HFFc6 (cell line): ENCODE measurements around the gene UBE2Z. TPM values are rescaled to one million over a fixed set of nuclear protein-coding genes. Genes with fewer than 3 reads are reported as not detected.
"Not testable (repeated sequence)": the region's sequence is repeated elsewhere in the genome, so short reads cannot be mapped to it uniquely, and the experiment has no call there.

Source experiments
- DNase-seq: peaks from one replicate; pipeline ENCODE4 v3.0.0-alpha.2; 2018
- H3K27ac Mint-ChIP-seq: 2 replicates; pipeline ENCODE4 v1.8.0; 2020; ENCODE audit warnings: mild to moderate bottlenecking, mixed read lengths
- H3K27me3 Mint-ChIP-seq: 2 replicates; pipeline ENCODE4 v1.8.0; 2021; ENCODE audit warnings: mild to moderate bottlenecking, moderate library complexity, mixed read lengths; ENCODE audit not compliant: insufficient read depth
- H3K36me3 Mint-ChIP-seq: 2 replicates; pipeline ENCODE4 v1.8.0; 2021; ENCODE audit warnings: low read depth, mixed read lengths
- H3K4me1 Mint-ChIP-seq: 2 replicates; pipeline ENCODE4 v1.8.0; 2020; ENCODE audit warnings: low read depth, mixed read lengths
- H3K4me3 Mint-ChIP-seq: 2 replicates; pipeline ENCODE4 v1.8.0; 2020; ENCODE audit warnings: mild to moderate bottlenecking, moderate library complexity, mixed read lengths
- H3K9me3 Mint-ChIP-seq: 2 replicates; pipeline ENCODE4 v1.8.0; 2020; ENCODE audit warnings: mild to moderate bottlenecking, mixed read lengths
- CTCF ChIP-seq: fragments of 200-600 bp; sonication (generic); IDR thresholded peaks from 2 replicates; pipeline ENCODE4 v1.5.0; 2021; ENCODE audit warnings: antibody characterized with exemption, mild to moderate bottlenecking
- total RNA-seq, 6 experiments: library from RNA; stranded (reverse); fragmentation: NEBNext Ultra II Directional; extraction: Animal tissue kit (Norgen Biotek cat#: 25700); gene quantifications; 2 replicates in 1 of 6; 3 replicates in 5 of 6; pipeline ENCODE4 v1.2.3, GENCODE V29; 2021

UBE2Z gene
- total RNA-seq, 6 experiments from 2014 or later, result 117 to 135 (median 125) TPM

GRCh38 chr17:48871035-48871550 is 37.1 kb upstream of the UBE2Z start:
- no peak for TF ChIP-seq CTCF
- H3K9me3 Mint-ChIP-seq, result no peaks in the 10 kb centered on the region
- peaks cover 7% of the 10 kb centered on the region for H3K27me3 Mint-ChIP-seq
- no peak for DNase-seq
- H3K4me3 Mint-ChIP-seq, result no peak overlapping the region
- no peak overlapping the region for H3K27ac Mint-ChIP-seq
- no peaks in the 10 kb centered on the region for H3K36me3 Mint-ChIP-seq
- H3K4me1 Mint-ChIP-seq, result no peaks in the 10 kb centered on the region

GRCh38 chr17:48871551-48872351 is 36.5 kb upstream of the UBE2Z start:
- Mint-ChIP-seq H3K4me1 (no peaks in the 10 kb centered on the region), H3K9me3 (no peaks in the 10 kb centered on the region), H3K27ac (no peak overlapping the region), H3K4me3 (no peak overlapping the region), H3K27me3 (peaks cover 8% of the 10 kb centered on the region), H3K36me3 (no peaks in the 10 kb centered on the region)
- DNase-seq, result no peak
- TF ChIP-seq CTCF, result no peak

- DNase-seq, H3K27ac Mint-ChIP-seq, H3K9me3 Mint-ChIP-seq, H3K4me3 Mint-ChIP-seq, H3K4me1 Mint-ChIP-seq, H3K36me3 Mint-ChIP-seq: not testable (repeated sequence)
- H3K27me3 Mint-ChIP-seq, result peaks cover 12% of the 10 kb centered on the region
Observed at GRCh38 chr17:48872409-48872808, 35.8 kb upstream of the UBE2Z start.

GRCh38 chr17:48873209-48873608 is 35.0 kb upstream of the UBE2Z start:
- Mint-ChIP-seq H3K27me3 (peaks cover 12% of the 10 kb centered on the region), H3K27ac (no peak overlapping the region), H3K36me3 (no peaks in the 10 kb centered on the region), H3K4me1 (no peaks in the 10 kb centered on the region), H3K9me3 (no peaks in the 10 kb centered on the region), H3K4me3 (no peak overlapping the region)
- DNase-seq, result no peak
- TF ChIP-seq CTCF, result no peak

- Mint-ChIP-seq H3K9me3 (no peaks in the 10 kb centered on the region), H3K27ac (no peak overlapping the region), H3K36me3 (no peaks in the 10 kb centered on the region), H3K27me3 (peaks cover 12% of the 10 kb centered on the region), H3K4me1 (no peaks in the 10 kb centered on the region), H3K4me3 (no peak overlapping the region)
- TF ChIP-seq CTCF, result no peak
- DNase-seq, result no peak
Observed at GRCh38 chr17:48873696-48874443, 34.3 kb upstream of the UBE2Z start.
